ENCODE data around the gene UFSP1. TPM values are rescaled to one million over a fixed set of nuclear protein-coding genes. Genes with fewer than 3 reads are reported as not detected.

UFSP1 gene
- total and polyA plus RNA-seq, 11 donors, result 1.0 to 3.4 (median 1.8) TPM

- WGBS, 4 donors, result 2 to 4% (median 2%) methylated on average over 13 to 95 of the region's 95 CpGs
- ATAC-seq (peak; percentile 25 to 54 (median 38)), DNase-seq (peak in 3 of 5 donors; percentile 56 to 75 (median 64))
- peaks cover 2 to 31% (median 16%) of the 10 kb centered on the region in 12 donors for H3K4me1 ChIP-seq
- peak overlapping the region in 2 of 12 donors; percentile 47 to 52 for H3K27ac ChIP-seq
- TF ChIP-seq POLR2A (IDR thresholded peaks at IDR 0.05), result no peak
- TF ChIP-seq CTCF (IDR thresholded peaks at IDR 0.05), result peak; percentile 54 to 85 (median 76)
- H3K4me3 ChIP-seq, result peak overlapping the region in 11 of 12 donors; percentile 11 to 61 (median 54)
- intact Hi-C loops (cut with DNase I), result loop anchor here (1.0 to 10.0 kb wide), 11 partner anchors 160 to 398 kb away; no protein-coding TSS in a partner anchor
- peaks cover 21 to 76% (median 43%) of the 10 kb centered on the region in 9 donors for H3K27me3 ChIP-seq
- no peaks in the 10 kb centered on the region for H3K36me3 ChIP-seq
- H3K9me3 ChIP-seq, result no peaks in the 10 kb centered on the region
Observed at GRCh38 chr7:100896732-100897608, 7.5 kb upstream of the UFSP1 start.

GRCh38 chr7:100895956-100896731, 6.6 kb upstream of the UFSP1 start:
- Histone ChIP-seq H3K9me3 (no peaks in the 10 kb centered on the region), H3K36me3 (no peaks in the 10 kb centered on the region), H3K27me3 (peaks cover 21 to 68% (median 41%) of the 10 kb centered on the region in 9 donors), H3K4me3 (peak overlapping the region; percentile 3 to 61 (median 53)), H3K4me1 (peaks cover 2 to 32% (median 17%) of the 10 kb centered on the region in 12 donors), H3K27ac (peak overlapping the region in 4 of 12 donors; percentile 8 to 54 (median 50))
- 4 to 8% (median 5%) methylated on average over 24 to 53 of the region's 54 CpGs for WGBS, 4 donors
- peak in 2 of 4 donors; percentile 25 to 39 for ATAC-seq
- intact Hi-C loops (cut with DNase I), result loop anchor here (2.0 to 10.0 kb wide), 9 partner anchors 161 to 399 kb away; no protein-coding TSS in a partner anchor
- DNase-seq, result peak in 2 of 5 donors; percentile 61 to 76
- no peak for TF ChIP-seq POLR2A (IDR thresholded peaks at IDR 0.05)
- TF ChIP-seq CTCF (IDR thresholded peaks at IDR 0.05), result no peak

- TF ChIP-seq POLR2A (IDR thresholded peaks at IDR 0.05) (no peak), CTCF (IDR thresholded peaks at IDR 0.05) (no peak)
- H3K4me3 ChIP-seq, result peak within 1 kb of the TSS; percentile 34 to 61 (median 53)
- H3K36me3 ChIP-seq, result no peaks in the 10 kb centered on the region
- DNase-seq (no peak), ATAC-seq (peak in 1 of 4 donors; percentile 8)
- no peaks in the 10 kb centered on the region for H3K9me3 ChIP-seq
- peak within 1 kb of the TSS in 6 of 12 donors; percentile 8 to 63 (median 38) for H3K27ac ChIP-seq
- intact Hi-C loops (cut with DNase I), result loop anchor here in 9 of 10 donors (5.0 to 10.0 kb wide), 8 partner anchors 162 to 399 kb away; no protein-coding TSS in a partner anchor
- H3K4me1 ChIP-seq, result peaks cover 2 to 38% (median 22%) of the 10 kb centered on the region in 12 donors
- 0 to 1% (median 0%) methylated on average over 17 to 32 of the region's 32 CpGs; no CpG with 5 or more reads in 1 of the 4 donors for WGBS, 4 donors
- peaks cover 21 to 73% (median 39%) of the 10 kb centered on the region in 9 donors for H3K27me3 ChIP-seq
Observed at GRCh38 chr7:100895701-100895955, 6.1 kb upstream of the UFSP1 start, which contains the start of gene ACHE. TSS of gene ACHE (minus strand) at chr7:100895888. CDS start at chr7:100894232, 1,656 bp downstream.
